NB4 (cell line): ENCODE results near the gene NDST1.

Experiments
- DNase-seq: peaks from one replicate; pipeline ENCODE4 v3.0.0; 2010; ENCODE audit warnings: low read depth
- H3K4me3 ChIP-seq: one replicate; pipeline ENCODE4 v1.5.1; 2011; ENCODE audit warnings: mild to moderate bottlenecking, low read depth, low read length, moderate library complexity
- CTCF ChIP-seq: IDR thresholded peaks from one replicate; pipeline ENCODE4 v1.5.1; 2012; ENCODE audit warnings: low read depth, low read length
- MAX ChIP-seq: IDR thresholded peaks from 2 replicates; pipeline ENCODE4 v1.6.1; 2011; ENCODE audit warnings: low read depth, low read length
- MYC ChIP-seq: IDR thresholded peaks from 2 replicates; pipeline ENCODE4 v1.6.1; 2011; ENCODE audit warnings: low read depth, low read length
- POLR2A ChIP-seq: IDR thresholded peaks from 2 replicates; pipeline ENCODE4 v1.6.1; 2011; ENCODE audit warnings: mild to moderate bottlenecking; ENCODE audit not compliant: insufficient read length; ENCODE audit errors: extremely low read depth

The NDST1 gene

GRCh38 chr5:150577378-150578139 lies 69.6 kb downstream of the NDST1 start:
- H3K4me3 ChIP-seq, result no peak overlapping the region
- TF ChIP-seq CTCF (no peak), MYC (no peak), MAX (no peak), POLR2A (no peak)
- DNase-seq, result no peak

- TF ChIP-seq MAX (no peak), POLR2A (no peak), CTCF (no peak), MYC (no peak)
- no peak for DNase-seq
- no peak overlapping the region for H3K4me3 ChIP-seq
Observed at GRCh38 chr5:150578781-150579461, 71.0 kb downstream of the NDST1 start.

GRCh38 chr5:150579462-150580400 lies 71.8 kb downstream of the NDST1 start:
- DNase-seq, result no peak
- TF ChIP-seq POLR2A, result no peak
- no peak for TF ChIP-seq MYC
- TF ChIP-seq CTCF, result no peak
- TF ChIP-seq MAX, result no peak
- no peak overlapping the region for H3K4me3 ChIP-seq

GRCh38 chr5:150580917-150581316 lies 73.0 kb downstream of the NDST1 start:
- TF ChIP-seq POLR2A, result no peak
- no peak for TF ChIP-seq MYC
- TF ChIP-seq MAX, result no peak
- no peak for TF ChIP-seq CTCF
- no peak for DNase-seq
- H3K4me3 ChIP-seq, result no peak overlapping the region

- no peak overlapping the region for H3K4me3 ChIP-seq
- TF ChIP-seq MYC (no peak), POLR2A (no peak), MAX (no peak), CTCF (no peak)
- DNase-seq, result no peak
Observed at GRCh38 chr5:150582241-150583109, 74.5 kb downstream of the NDST1 start.
